HUES6 (cell line): ENCODE data around the gene ZBTB12.

Experiments used
- H3K27ac ChIP-seq: 2 replicates; pipeline ENCODE4 v1.7.0; 2013; ENCODE audit warnings: low read depth, mild to moderate bottlenecking, low read length, inconsistent platforms
- H3K27me3 ChIP-seq: 2 replicates; pipeline ENCODE4 v1.6.1; 2013; ENCODE audit warnings: low read length; ENCODE audit not compliant: control insufficient read depth, insufficient read depth
- H3K36me3 ChIP-seq: 2 replicates; pipeline ENCODE4 v1.6.1; 2013; ENCODE audit warnings: low read length; ENCODE audit not compliant: control insufficient read depth, insufficient read depth
- H3K4me1 ChIP-seq: 2 replicates; pipeline ENCODE4 v1.6.1; 2013; ENCODE audit warnings: low read length; ENCODE audit not compliant: control insufficient read depth, insufficient read depth
- H3K4me3 ChIP-seq: 2 replicates; pipeline ENCODE4 v1.5.1; 2013; ENCODE audit warnings: low read depth, low read length
- H3K9ac ChIP-seq: one replicate; pipeline ENCODE4 v1.6.1; 2013; ENCODE audit warnings: mild to moderate bottlenecking, low read length
- H3K9me3 ChIP-seq: 2 replicates; pipeline ENCODE4 v1.6.1; 2013; ENCODE audit warnings: low read depth, low read length; ENCODE audit not compliant: control insufficient read depth, insufficient read depth

Gene ZBTB12

GRCh38 chr6:31906122-31906521 lies 4.2 kb upstream of the ZBTB12 start:
- Histone ChIP-seq H3K4me1 (peaks cover 15% of the 10 kb centered on the region), H3K9me3 (no peaks in the 10 kb centered on the region), H3K9ac (no peak overlapping the region)

GRCh38 chr6:31905041-31905440 lies 3.2 kb upstream of the ZBTB12 start:
- Histone ChIP-seq H3K27ac (no peak overlapping the region), H3K27me3 (no peaks in the 10 kb centered on the region), H3K4me3 (no peak overlapping the region), H3K9ac (no peak overlapping the region), H3K9me3 (no peaks in the 10 kb centered on the region), H3K4me1 (peaks cover 19% of the 10 kb centered on the region), H3K36me3 (no peaks in the 10 kb centered on the region)

More at GRCh38 chr6:31906122-31906521, 4.2 kb upstream of the ZBTB12 start:
- H3K4me3 ChIP-seq = peak overlapping the region; percentile 17; the same call in 1 of the 2 replicates
- no peaks in the 10 kb centered on the region for H3K36me3 ChIP-seq
- H3K27me3 ChIP-seq = no peaks in the 10 kb centered on the region
- no peak overlapping the region for H3K27ac ChIP-seq

- H3K9me3 ChIP-seq = no peaks in the 10 kb centered on the region
- H3K27ac ChIP-seq = no peak overlapping the region
- no peak overlapping the region for H3K9ac ChIP-seq
- no peaks in the 10 kb centered on the region for H3K27me3 ChIP-seq
- H3K4me1 ChIP-seq = peaks cover 19% of the 10 kb centered on the region
- no peak overlapping the region for H3K4me3 ChIP-seq
- H3K36me3 ChIP-seq = no peaks in the 10 kb centered on the region
Observed at GRCh38 chr6:31903957-31904356, 2.1 kb upstream of the ZBTB12 start.

- no peaks in the 10 kb centered on the region for H3K36me3 ChIP-seq
- no peak overlapping the region for H3K27ac ChIP-seq
- H3K9ac ChIP-seq = peak overlapping the region; percentile 33
- H3K4me1 ChIP-seq = peaks cover 18% of the 10 kb centered on the region
- H3K9me3 ChIP-seq = no peaks in the 10 kb centered on the region
- H3K4me3 ChIP-seq = peak overlapping the region; percentile 66
- no peaks in the 10 kb centered on the region for H3K27me3 ChIP-seq
Observed at GRCh38 chr6:31901415-31901952, 402 bp downstream of the ZBTB12 start.

GRCh38 chr6:31900917-31901414 lies 920 bp downstream of the ZBTB12 start:
- Histone ChIP-seq H3K27ac (no peak overlapping the region), H3K36me3 (peaks cover 4% of the 10 kb centered on the region), H3K9ac (no peak overlapping the region), H3K4me3 (peak overlapping the region; percentile 66), H3K9me3 (no peaks in the 10 kb centered on the region), H3K27me3 (no peaks in the 10 kb centered on the region), H3K4me1 (peaks cover 13% of the 10 kb centered on the region; the same call in 1 of the 2 replicates)

GRCh38 chr6:31899882-31900722 lies 1.8 kb downstream of the ZBTB12 start:
- Histone ChIP-seq H3K9ac (no peak overlapping the region), H3K27ac (no peak overlapping the region), H3K4me3 (no peak overlapping the region), H3K27me3 (no peaks in the 10 kb centered on the region), H3K9me3 (no peaks in the 10 kb centered on the region), H3K4me1 (peaks cover 10% of the 10 kb centered on the region; the same call in 1 of the 2 replicates), H3K36me3 (peaks cover 13% of the 10 kb centered on the region)

GRCh38 chr6:31899215-31899614 lies 2.7 kb downstream of the ZBTB12 start:
- Histone ChIP-seq H3K27me3 (no peaks in the 10 kb centered on the region), H3K36me3 (peaks cover 21% of the 10 kb centered on the region), H3K4me1 (peaks cover 10% of the 10 kb centered on the region; the same call in 1 of the 2 replicates), H3K27ac (no peak overlapping the region), H3K9me3 (no peaks in the 10 kb centered on the region), H3K9ac (no peak overlapping the region), H3K4me3 (no peak overlapping the region)

GRCh38 chr6:31898383-31899011 lies 3.4 kb downstream of the ZBTB12 start:
- Histone ChIP-seq H3K27ac (no peak overlapping the region), H3K36me3 (peaks cover 23% of the 10 kb centered on the region)

GRCh38 chr6:31897612-31898382 lies 4.1 kb downstream of the ZBTB12 start, which contains the start of gene EHMT2:
TSS of gene EHMT2 (minus strand) at chr6:31897698. CDS start at chr6:31897677, 21 bp downstream.
- Histone ChIP-seq H3K27me3 (no peaks in the 10 kb centered on the region), H3K36me3 (peaks cover 30% of the 10 kb centered on the region), H3K9me3 (no peaks in the 10 kb centered on the region), H3K9ac (peak within 1 kb of the TSS; percentile 80), H3K27ac (peak within 1 kb of the TSS; percentile 71; the same call in 1 of the 2 replicates), H3K4me1 (peaks cover 8% of the 10 kb centered on the region; the same call in 1 of the 2 replicates), H3K4me3 (peak within 1 kb of the TSS; percentile 89)

More at GRCh38 chr6:31898383-31899011, 3.4 kb downstream of the ZBTB12 start:
- Histone ChIP-seq H3K9me3 (no peaks in the 10 kb centered on the region), H3K27me3 (no peaks in the 10 kb centered on the region), H3K4me3 (peak overlapping the region; percentile 89), H3K4me1 (peaks cover 10% of the 10 kb centered on the region; the same call in 1 of the 2 replicates), H3K9ac (peak overlapping the region; percentile 80)

GRCh38 chr6:31896856-31897611 lies 4.9 kb downstream of the ZBTB12 start:
- H3K36me3 ChIP-seq = peaks cover 38% of the 10 kb centered on the region
- peak overlapping the region; percentile 89 for H3K4me3 ChIP-seq
- H3K27ac ChIP-seq = peak overlapping the region; percentile 71; the same call in 1 of the 2 replicates
- peaks cover 5% of the 10 kb centered on the region; the same call in 1 of the 2 replicates for H3K4me1 ChIP-seq
- H3K27me3 ChIP-seq = no peaks in the 10 kb centered on the region
- peak overlapping the region; percentile 69 for H3K9ac ChIP-seq
- H3K9me3 ChIP-seq = no peaks in the 10 kb centered on the region
